Coronary artery (tissue), 2 donors: Measurements from ENCODE around the gene CDH11.

Experiments used
- DNase-seq: peaks from one replicate; pipeline ENCODE4 v3.0.0-alpha.2; 2017; ENCODE audit warnings: low spot score
- H3K27ac ChIP-seq, 2 donors: fragments of 200-600 bp; sonication (generic); one replicate each; pipeline ENCODE4 v1.5.1; 2016 to 2019
- H3K4me3 ChIP-seq: fragments of 200-600 bp; sonication (generic); 2 replicates; pipeline ENCODE4 v1.5.1; 2016; ENCODE audit warnings: mild to moderate bottlenecking, moderate library complexity
- CTCF ChIP-seq: fragments of 200-600 bp; sonication (generic); IDR thresholded peaks from one replicate; pipeline ENCODE4 v1.5.1; 2019; ENCODE audit warnings: antibody characterized with exemption

Gene CDH11

GRCh38 chr16:65095906-65096305, 26.0 kb downstream of the CDH11 start:
- DNase-seq: no peak
- TF ChIP-seq CTCF: no peak
- no peak overlapping the region for H3K27ac ChIP-seq
- H3K4me3 ChIP-seq: no peak overlapping the region

GRCh38 chr16:65095090-65095728, 26.7 kb downstream of the CDH11 start:
- TF ChIP-seq CTCF: no peak
- H3K27ac ChIP-seq: peak overlapping the region in 1 of 2 donors; percentile 1

GRCh38 chr16:65094009-65094408, 27.9 kb downstream of the CDH11 start:
- no peak for TF ChIP-seq CTCF
- H3K27ac ChIP-seq: no peak overlapping the region
- H3K4me3 ChIP-seq: no peak overlapping the region
- no peak for DNase-seq

More at GRCh38 chr16:65095090-65095728, 26.7 kb downstream of the CDH11 start:
- H3K4me3 ChIP-seq: no peak overlapping the region
- no peak for DNase-seq

- DNase-seq: no peak
- Histone ChIP-seq H3K4me3 (no peak overlapping the region), H3K27ac (no peak overlapping the region)
- TF ChIP-seq CTCF: no peak
Observed at GRCh38 chr16:65083164-65083857, 38.6 kb downstream of the CDH11 start.

GRCh38 chr16:65079549-65079948, 42.3 kb downstream of the CDH11 start:
- no peak for DNase-seq
- no peak for TF ChIP-seq CTCF
- no peak overlapping the region for H3K27ac ChIP-seq
- H3K4me3 ChIP-seq: no peak overlapping the region

GRCh38 chr16:65077181-65077580, 44.7 kb downstream of the CDH11 start:
- Histone ChIP-seq H3K4me3 (no peak overlapping the region), H3K27ac (no peak overlapping the region)
- TF ChIP-seq CTCF: no peak
- no peak for DNase-seq

GRCh38 chr16:65075877-65076276, 46.0 kb downstream of the CDH11 start:
- no peak for TF ChIP-seq CTCF
- H3K4me3 ChIP-seq: no peak overlapping the region
- DNase-seq: no peak
- H3K27ac ChIP-seq: no peak overlapping the region
